Panc1 (cell line): ENCODE data around the gene UGGT2.

ENCODE experiments used
- CTCF ChIP-seq: fragments of 450-650 bp; IDR thresholded peaks from 2 replicates; pipeline ENCODE4 v1.5.1; 2017; ENCODE audit warnings: mild to moderate bottlenecking
- POLR2AphosphoS5 ChIP-seq: IDR thresholded peaks from 2 replicates; pipeline ENCODE4 v1.6.1; 2012; ENCODE audit warnings: mild to moderate bottlenecking, low read depth, low read length, moderate library complexity
- REST ChIP-seq, 2 experiments: IDR thresholded peaks; 2 replicates each; pipeline ENCODE4 v1.6.1; 2011 to 2012; ENCODE audit warnings: low read depth in 2 of 2, control low read depth in 1 of 2, low read length in 1 of 2, mild to moderate bottlenecking in 1 of 2, moderate library complexity in 1 of 2; ENCODE audit not compliant: insufficient read depth in 1 of 2

GRCh38 chr13:96093296-96094006, 40.2 kb upstream of the UGGT2 start:
- TF ChIP-seq CTCF (no peak), POLR2AphosphoS5 (no peak), REST (IDR thresholded peaks at IDR 0.05; ENCODE audit: insufficient read depth in 1 of 2, low read depth in 2 of 2, low read length in 1 of 2) (no peak)
